ENCODE data around the gene ZNF143.
"Not testable (repeated sequence)": the region's sequence is repeated elsewhere in the genome, so short reads cannot be mapped to it uniquely, and the experiment has no call there.

ZNF143 gene

GRCh38 chr11:9498457-9499078 lies 37.8 kb downstream of the ZNF143 start:
- DNase-seq (ENCODE audit: low read depth in 3 of 3), result no peak

GRCh38 chr11:9506489-9507276 lies 45.9 kb downstream of the ZNF143 start:
- DNase-seq (ENCODE audit: low read depth in 3 of 3), result peak; percentile 57 to 68 (median 62)

- no peak for DNase-seq (ENCODE audit: low read depth in 3 of 3)
Observed at GRCh38 chr11:9507277-9507580, 46.4 kb downstream of the ZNF143 start.

GRCh38 chr11:9509041-9509440 lies 48.2 kb downstream of the ZNF143 start:
- no peak for DNase-seq (ENCODE audit: low read depth in 3 of 3)

GRCh38 chr11:9512370-9513019 lies 51.7 kb downstream of the ZNF143 start:
- DNase-seq (ENCODE audit: low read depth in 3 of 3), result no peak

GRCh38 chr11:9514576-9514975 lies 53.8 kb downstream of the ZNF143 start:
- DNase-seq (ENCODE audit: low read depth in 3 of 3), result not testable (repeated sequence)

GRCh38 chr11:9516113-9516512 lies 55.3 kb downstream of the ZNF143 start:
- DNase-seq (ENCODE audit: low read depth in 3 of 3), result no peak

- no peak for DNase-seq (ENCODE audit: low read depth in 3 of 3)
Observed at GRCh38 chr11:9518835-9519410, 58.1 kb downstream of the ZNF143 start.

GRCh38 chr11:9524001-9524400 lies 63.2 kb downstream of the ZNF143 start:
- no peak for DNase-seq (ENCODE audit: low read depth in 3 of 3)

GRCh38 chr11:9525116-9525515 lies 64.3 kb downstream of the ZNF143 start:
- no peak for DNase-seq (ENCODE audit: low read depth in 3 of 3)

- DNase-seq (ENCODE audit: low read depth in 3 of 3), result no peak
Observed at GRCh38 chr11:9527481-9528135, 66.8 kb downstream of the ZNF143 start.

GRCh38 chr11:9528136-9528501 lies 67.3 kb downstream of the ZNF143 start:
- DNase-seq (ENCODE audit: low read depth in 3 of 3), result no peak

- DNase-seq (ENCODE audit: low read depth in 3 of 3), result no peak
Observed at GRCh38 chr11:9528573-9529333, 67.9 kb downstream of the ZNF143 start.

- no peak for DNase-seq (ENCODE audit: low read depth in 3 of 3)
Observed at GRCh38 chr11:9529334-9529650, 68.5 kb downstream of the ZNF143 start.

- no peak for DNase-seq (ENCODE audit: low read depth in 3 of 3)
Observed at GRCh38 chr11:9530020-9530621, 69.3 kb downstream of the ZNF143 start.

GRCh38 chr11:9530901-9531625 lies 70.3 kb downstream of the ZNF143 start:
- no peak for DNase-seq (ENCODE audit: low read depth in 3 of 3)

GRCh38 chr11:9533058-9533457 lies 72.2 kb downstream of the ZNF143 start:
- no peak for DNase-seq (ENCODE audit: low read depth in 3 of 3)

- DNase-seq (ENCODE audit: low read depth in 3 of 3), result no peak
Observed at GRCh38 chr11:9533736-9534473, 73.1 kb downstream of the ZNF143 start.

GRCh38 chr11:9535189-9535781 lies 74.5 kb downstream of the ZNF143 start:
- DNase-seq (ENCODE audit: low read depth in 3 of 3), result peak; percentile 51 to 80 (median 77)

Data from stimulated activated CD4-positive, alpha-beta T cell treated with anti-CD3 and anti-CD28 coated beads, TNF-alpha, amount 100 ng/mL, for 48 hours (primary cell).